H4 (cell line): ENCODE measurements around the gene BACH2. TPM values are rescaled to one million over a fixed set of nuclear protein-coding genes. Genes with fewer than 3 reads are reported as not detected.

ENCODE experiments used
- DNase-seq: peaks from one replicate; pipeline ENCODE4 v3.0.0-alpha.2; 2015; ENCODE audit warnings: low spot score
- total RNA-seq: library from RNA; depleted of rRNA; stranded (reverse); fragments of >200 nt; shearing (Covaris generic); gene quantifications from 2 replicates; pipeline ENCODE4 v1.2.3, GENCODE V29; 2014

BACH2 gene
- total RNA-seq, 1 experiment from 2014 or later: 0.31 TPM

GRCh38 chr6:90238496-90239266, 58.0 kb downstream of the BACH2 start:
- DNase-seq: no peak

- no peak for DNase-seq
Measured at GRCh38 chr6:90237350-90237990, 59.2 kb downstream of the BACH2 start.

GRCh38 chr6:90233994-90234393, 62.6 kb downstream of the BACH2 start:
- no peak for DNase-seq

GRCh38 chr6:90233213-90233612, 63.4 kb downstream of the BACH2 start:
- DNase-seq: no peak

- no peak for DNase-seq
Measured at GRCh38 chr6:90231798-90232197, 64.8 kb downstream of the BACH2 start.

GRCh38 chr6:90231308-90231707, 65.3 kb downstream of the BACH2 start:
- DNase-seq: no peak

- DNase-seq: no peak
Measured at GRCh38 chr6:90230548-90231215, 66.0 kb downstream of the BACH2 start.

- no peak for DNase-seq
Measured at GRCh38 chr6:90229331-90230010, 67.2 kb downstream of the BACH2 start.

GRCh38 chr6:90227673-90228072, 69.0 kb downstream of the BACH2 start:
- DNase-seq: no peak

GRCh38 chr6:90227213-90227612, 69.4 kb downstream of the BACH2 start:
- DNase-seq: no peak

- no peak for DNase-seq
Measured at GRCh38 chr6:90226257-90226656, 70.4 kb downstream of the BACH2 start.

GRCh38 chr6:90224196-90224595, 72.4 kb downstream of the BACH2 start:
- no peak for DNase-seq

- DNase-seq: no peak
Measured at GRCh38 chr6:90222724-90223198, 73.9 kb downstream of the BACH2 start.

GRCh38 chr6:90222008-90222407, 74.6 kb downstream of the BACH2 start:
- no peak for DNase-seq

- no peak for DNase-seq
Measured at GRCh38 chr6:90221403-90221802, 75.2 kb downstream of the BACH2 start.

- no peak for DNase-seq
Measured at GRCh38 chr6:90220273-90220672, 76.4 kb downstream of the BACH2 start.

- DNase-seq: peak; percentile 84
Measured at GRCh38 chr6:90219209-90219985, 77.2 kb downstream of the BACH2 start.

GRCh38 chr6:90218959-90219208, 77.8 kb downstream of the BACH2 start:
- DNase-seq: no peak

GRCh38 chr6:90217506-90218127, 79.0 kb downstream of the BACH2 start:
- peak; percentile 79 for DNase-seq

GRCh38 chr6:90216072-90216977, 80.3 kb downstream of the BACH2 start:
- DNase-seq: peak; percentile 49
